Mesendoderm (in vitro differentiated cells): ENCODE results near the gene RASGRP1.

Experiments used
- DNase-seq: peaks from one replicate; pipeline ENCODE4 v3.0.0; 2013
- H2AK5ac ChIP-seq: 2 replicates; pipeline ENCODE4 v1.6.1; 2013; ENCODE audit warnings: low read length, inconsistent platforms
- H2BK120ac ChIP-seq: 2 replicates; pipeline ENCODE4 v1.6.1; 2013; ENCODE audit warnings: low read depth, mild to moderate bottlenecking, low read length, moderate library complexity, mixed read lengths
- H2BK15ac ChIP-seq: replicated peaks from 2 replicates; pipeline ENCODE4 v1.6.1; 2013; ENCODE audit warnings: low read depth, mild to moderate bottlenecking, moderate library complexity
- H2BK5ac ChIP-seq: 2 replicates; pipeline ENCODE4 v1.6.1; 2013; ENCODE audit warnings: low read length, inconsistent platforms
- H3K18ac ChIP-seq: 2 replicates; pipeline ENCODE4 v1.6.1; 2013; ENCODE audit warnings: mild to moderate bottlenecking, low read length, mixed read lengths
- H3K23ac ChIP-seq: one replicate; pipeline ENCODE4 v1.6.1; 2013; ENCODE audit warnings: low read length
- H3K27ac ChIP-seq: 2 replicates; pipeline ENCODE4 v1.5.1; 2013; ENCODE audit warnings: low read depth, mild to moderate bottlenecking, inconsistent platforms, low read length, moderate library complexity
- H3K27me3 ChIP-seq: 2 replicates; pipeline ENCODE4 v1.6.1; 2013; ENCODE audit warnings: low read length, control low read depth, mild to moderate bottlenecking, inconsistent platforms; ENCODE audit not compliant: insufficient read depth, poor library complexity
- H3K36me3 ChIP-seq: 2 replicates; pipeline ENCODE4 v1.6.1; 2013; ENCODE audit warnings: low read length, inconsistent platforms; ENCODE audit not compliant: control insufficient read depth, insufficient read depth
- H3K4ac ChIP-seq: one replicate; pipeline ENCODE4 v1.6.1; 2013; ENCODE audit warnings: low read depth, mild to moderate bottlenecking, low read length, moderate library complexity
- H3K4me1 ChIP-seq: 2 replicates; pipeline ENCODE4 v1.6.1; 2013; ENCODE audit warnings: low read depth, low read length, inconsistent platforms; ENCODE audit not compliant: control insufficient read depth
- H3K4me2 ChIP-seq: 2 replicates; pipeline ENCODE4 v1.6.1; 2013; ENCODE audit warnings: low read length
- H3K4me3 ChIP-seq: 2 replicates; pipeline ENCODE4 v1.5.1; 2013; ENCODE audit warnings: mild to moderate bottlenecking, low read length
- H3K56ac ChIP-seq: one replicate; pipeline ENCODE4 v1.6.1; 2013; ENCODE audit warnings: low read length
- H3K79me1 ChIP-seq: 2 replicates; pipeline ENCODE4 v1.6.1; 2013; ENCODE audit warnings: low read length, inconsistent platforms
- H3K79me2 ChIP-seq: 2 replicates; pipeline ENCODE4 v1.6.1; 2013; ENCODE audit warnings: mild to moderate bottlenecking, low read length; ENCODE audit not compliant: control insufficient read depth, insufficient read depth
- H3K9ac ChIP-seq: 2 replicates; pipeline ENCODE4 v1.6.1; 2013; ENCODE audit warnings: low read length, inconsistent platforms
- H4K5ac ChIP-seq: one replicate; pipeline ENCODE4 v1.6.1; 2013; ENCODE audit warnings: low read length
- H4K8ac ChIP-seq: one replicate; pipeline ENCODE4 v1.6.1; 2013; ENCODE audit warnings: low read depth, mild to moderate bottlenecking, control low read depth, low read length, moderate library complexity
- WGBS: extraction: QIAGEN DNeasy Blood & Tissue Kit; methylation state at CpG from one replicate; pipeline ENCODE4 v1.1.7; 2013; ENCODE audit warnings: low lambda C conversion rate, missing lambda C conversion rate; ENCODE audit not compliant: insufficient coverage; ENCODE audit errors: extremely low coverage; 5-methylcytosine and 5-hydroxymethylcytosine counted together

RASGRP1 gene

GRCh38 chr15:38499651-38500050 is 65.0 kb downstream of the RASGRP1 start:
- H3K4me1 ChIP-seq: no peaks in the 10 kb centered on the region

GRCh38 chr15:38496151-38496550 is 68.5 kb downstream of the RASGRP1 start:
- Histone ChIP-seq H3K79me2 (no peaks in the 10 kb centered on the region), H3K27ac (no peak overlapping the region), H3K56ac (no peak overlapping the region), H2AK5ac (no peak overlapping the region), H4K8ac (no peak overlapping the region), H4K5ac (no peak overlapping the region), H3K79me1 (no peaks in the 10 kb centered on the region), H2BK15ac (no peak overlapping the region), H3K4ac (no peak overlapping the region), H3K18ac (no peak overlapping the region), H3K4me1 (no peaks in the 10 kb centered on the region), H3K27me3 (no peaks in the 10 kb centered on the region), H3K36me3 (no peaks in the 10 kb centered on the region), H3K4me2 (no peak overlapping the region), H3K4me3 (no peak overlapping the region), H2BK120ac (no peak overlapping the region), H3K23ac (no peak overlapping the region), H2BK5ac (no peak overlapping the region), H3K9ac (no peak overlapping the region)
- DNase-seq: peak; percentile 38
- no CpG with 5 or more reads among the region's 1 CpG for WGBS

More at GRCh38 chr15:38499651-38500050, 65.0 kb downstream of the RASGRP1 start:
- H3K18ac ChIP-seq: no peak overlapping the region
- no peaks in the 10 kb centered on the region for H3K36me3 ChIP-seq
- no peak for DNase-seq
- H3K9ac ChIP-seq: no peak overlapping the region
- no peaks in the 10 kb centered on the region for H3K79me2 ChIP-seq
- H3K4me3 ChIP-seq: no peak overlapping the region
- no peak overlapping the region for H2BK5ac ChIP-seq
- no peak overlapping the region for H2BK120ac ChIP-seq
- H3K4ac ChIP-seq: no peak overlapping the region
- no peak overlapping the region for H3K56ac ChIP-seq
- no peak overlapping the region for H3K4me2 ChIP-seq
- WGBS: no CpG with 5 or more reads among the region's 1 CpG
- no peaks in the 10 kb centered on the region for H3K27me3 ChIP-seq
- no peaks in the 10 kb centered on the region for H3K79me1 ChIP-seq
- H2BK15ac ChIP-seq: no peak overlapping the region
- H3K23ac ChIP-seq: no peak overlapping the region
- no peak overlapping the region for H4K8ac ChIP-seq
- H2AK5ac ChIP-seq: no peak overlapping the region
- no peak overlapping the region for H4K5ac ChIP-seq
- no peak overlapping the region for H3K27ac ChIP-seq

GRCh38 chr15:38490242-38490922 is 74.2 kb downstream of the RASGRP1 start:
- no peak for DNase-seq
- no peak overlapping the region for H3K23ac ChIP-seq
- no CpG with 5 or more reads among the region's 3 CpGs for WGBS

GRCh38 chr15:38487378-38487777 is 77.2 kb downstream of the RASGRP1 start:
- Histone ChIP-seq H3K4ac (no peak overlapping the region), H3K4me2 (no peak overlapping the region), H3K9ac (no peak overlapping the region), H3K79me1 (no peaks in the 10 kb centered on the region), H3K4me3 (no peak overlapping the region), H3K79me2 (no peaks in the 10 kb centered on the region), H4K8ac (no peak overlapping the region), H3K4me1 (no peaks in the 10 kb centered on the region), H2BK120ac (no peak overlapping the region), H3K36me3 (no peaks in the 10 kb centered on the region), H3K27ac (no peak overlapping the region), H3K27me3 (no peaks in the 10 kb centered on the region), H2BK15ac (no peak overlapping the region), H2BK5ac (no peak overlapping the region), H4K5ac (no peak overlapping the region), H2AK5ac (no peak overlapping the region), H3K18ac (no peak overlapping the region), H3K23ac (no peak overlapping the region), H3K56ac (no peak overlapping the region)
- no CpG with 5 or more reads among the region's 1 CpG for WGBS
- DNase-seq: no peak

More at GRCh38 chr15:38490242-38490922, 74.2 kb downstream of the RASGRP1 start:
- no peak overlapping the region for H3K4me2 ChIP-seq
- H3K27me3 ChIP-seq: no peaks in the 10 kb centered on the region
- H3K4me3 ChIP-seq: no peak overlapping the region
- H3K9ac ChIP-seq: no peak overlapping the region
- no peaks in the 10 kb centered on the region for H3K36me3 ChIP-seq
- no peak overlapping the region for H2BK120ac ChIP-seq
- no peak overlapping the region for H4K5ac ChIP-seq
- H2BK15ac ChIP-seq: no peak overlapping the region
- no peak overlapping the region for H3K56ac ChIP-seq
- H3K4me1 ChIP-seq: no peaks in the 10 kb centered on the region
- H3K27ac ChIP-seq: no peak overlapping the region
- H2BK5ac ChIP-seq: no peak overlapping the region
- H3K18ac ChIP-seq: no peak overlapping the region
- H2AK5ac ChIP-seq: no peak overlapping the region
- H3K79me2 ChIP-seq: no peaks in the 10 kb centered on the region
- no peak overlapping the region for H3K4ac ChIP-seq
- no peaks in the 10 kb centered on the region for H3K79me1 ChIP-seq
- no peak overlapping the region for H4K8ac ChIP-seq

- H3K79me1 ChIP-seq: no peaks in the 10 kb centered on the region
- no peaks in the 10 kb centered on the region for H3K79me2 ChIP-seq
- DNase-seq: no peak
- no peak overlapping the region for H3K4ac ChIP-seq
- no peak overlapping the region for H3K4me2 ChIP-seq
- WGBS: no CpG with 5 or more reads among the region's 2 CpGs
- H3K36me3 ChIP-seq: no peaks in the 10 kb centered on the region
- H3K4me1 ChIP-seq: no peaks in the 10 kb centered on the region
- no peak overlapping the region for H3K56ac ChIP-seq
- no peak overlapping the region for H3K18ac ChIP-seq
- H3K27me3 ChIP-seq: no peaks in the 10 kb centered on the region
- H4K5ac ChIP-seq: no peak overlapping the region
- H2BK15ac ChIP-seq: no peak overlapping the region
- no peak overlapping the region for H2BK120ac ChIP-seq
- H4K8ac ChIP-seq: no peak overlapping the region
- no peak overlapping the region for H3K4me3 ChIP-seq
- no peak overlapping the region for H2BK5ac ChIP-seq
- no peak overlapping the region for H2AK5ac ChIP-seq
- no peak overlapping the region for H3K27ac ChIP-seq
- H3K9ac ChIP-seq: no peak overlapping the region
- no peak overlapping the region for H3K23ac ChIP-seq
These were observed 77.7 kb downstream of the RASGRP1 start for GRCh38 chr15:38486936-38487335.

- no peak for DNase-seq
- Histone ChIP-seq H3K27ac (no peak overlapping the region), H2BK5ac (no peak overlapping the region), H3K4me3 (no peak overlapping the region), H3K4me1 (no peaks in the 10 kb centered on the region), H3K9ac (no peak overlapping the region), H2BK120ac (no peak overlapping the region), H4K5ac (no peak overlapping the region), H3K4me2 (no peak overlapping the region), H4K8ac (no peak overlapping the region), H2BK15ac (no peak overlapping the region), H3K4ac (no peak overlapping the region), H3K36me3 (no peaks in the 10 kb centered on the region), H3K79me2 (no peaks in the 10 kb centered on the region), H3K27me3 (no peaks in the 10 kb centered on the region), H3K56ac (no peak overlapping the region), H3K23ac (no peak overlapping the region), H2AK5ac (no peak overlapping the region), H3K79me1 (no peaks in the 10 kb centered on the region), H3K18ac (no peak overlapping the region)
These were observed 82.0 kb downstream of the RASGRP1 start for GRCh38 chr15:38482572-38482971.
